MM.1S (cell line): ENCODE data around the gene SLC22A24.

Experiments used
- EZH2 ChIP-seq: fragments of 300-600 bp; sonication (generic); optimal IDR thresholded peaks from 2 replicates; pipeline ENCODE3; 2017; ENCODE audit warnings: low read depth, mild to moderate bottlenecking, antibody characterized with exemption, low read length, mixed read lengths
- TF ChIP-seq, protein P1 (sequence below): fragments of 300-600 bp; sonication (generic); IDR thresholded peaks from 2 replicates; pipeline ENCODE4 v1.5.1; 2016; ENCODE audit warnings: antibody characterized with exemption, low read length, mixed read lengths

DNA sequence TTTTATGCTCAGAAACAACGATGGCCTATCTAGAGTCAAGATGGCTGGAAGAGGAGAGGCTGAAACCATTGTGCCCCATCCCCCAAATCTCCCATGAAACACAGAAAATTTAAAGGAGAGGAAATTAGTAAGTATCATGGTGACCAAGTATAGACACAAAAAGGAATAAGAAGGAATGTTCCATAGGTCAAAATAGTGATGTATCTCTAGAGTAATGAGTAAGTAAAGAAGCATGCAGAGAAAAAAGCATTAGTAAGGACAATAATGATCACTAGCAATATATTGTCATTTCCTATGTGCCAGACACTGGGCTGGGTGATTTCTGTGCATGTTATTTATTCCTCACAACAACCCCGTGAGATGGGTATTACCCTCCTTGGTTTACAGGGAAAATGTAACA, 2.6 kb upstream of the SLC22A24 start:
- TF ChIP-seq, protein P1, sequence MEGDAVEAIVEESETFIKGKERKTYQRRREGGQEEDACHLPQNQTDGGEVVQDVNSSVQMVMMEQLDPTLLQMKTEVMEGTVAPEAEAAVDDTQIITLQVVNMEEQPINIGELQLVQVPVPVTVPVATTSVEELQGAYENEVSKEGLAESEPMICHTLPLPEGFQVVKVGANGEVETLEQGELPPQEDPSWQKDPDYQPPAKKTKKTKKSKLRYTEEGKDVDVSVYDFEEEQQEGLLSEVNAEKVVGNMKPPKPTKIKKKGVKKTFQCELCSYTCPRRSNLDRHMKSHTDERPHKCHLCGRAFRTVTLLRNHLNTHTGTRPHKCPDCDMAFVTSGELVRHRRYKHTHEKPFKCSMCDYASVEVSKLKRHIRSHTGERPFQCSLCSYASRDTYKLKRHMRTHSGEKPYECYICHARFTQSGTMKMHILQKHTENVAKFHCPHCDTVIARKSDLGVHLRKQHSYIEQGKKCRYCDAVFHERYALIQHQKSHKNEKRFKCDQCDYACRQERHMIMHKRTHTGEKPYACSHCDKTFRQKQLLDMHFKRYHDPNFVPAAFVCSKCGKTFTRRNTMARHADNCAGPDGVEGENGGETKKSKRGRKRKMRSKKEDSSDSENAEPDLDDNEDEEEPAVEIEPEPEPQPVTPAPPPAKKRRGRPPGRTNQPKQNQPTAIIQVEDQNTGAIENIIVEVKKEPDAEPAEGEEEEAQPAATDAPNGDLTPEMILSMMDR: no peak
- TF ChIP-seq EZH2: no peak
